Sigmoid colon (tissue), 4 donors: Measurements from ENCODE around the gene ZDHHC22.

ENCODE experiments used
- POLR2A ChIP-seq, 2 donors: fragments of 450-650 bp; IDR thresholded peaks; one replicate each; pipeline ENCODE4 v1.6.1; 2016; ENCODE audit warnings: antibody characterized with exemption in 2 of 2, mild to moderate bottlenecking in 2 of 2, moderate library complexity in 2 of 2
- POLR2AphosphoS5 ChIP-seq, 4 donors: sonication (generic); formaldehyde crosslinking; IDR thresholded peaks; one replicate each; pipeline ENCODE4 v1.6.1; 2017; ENCODE audit warnings: antibody characterized with exemption in 4 of 4
- TF ChIP-seq, protein P1 (sequence below), 4 experiments: fragments of 450-650 bp in 3 of 4; fragments of 200-600 bp in 1 of 4; IDR thresholded peaks; one replicate each; pipeline ENCODE4 v1.5.1; 2016 to 2019; ENCODE audit warnings: antibody characterized with exemption in 4 of 4, mild to moderate bottlenecking in 3 of 4, moderate library complexity in 2 of 4

- TF ChIP-seq, protein P1, sequence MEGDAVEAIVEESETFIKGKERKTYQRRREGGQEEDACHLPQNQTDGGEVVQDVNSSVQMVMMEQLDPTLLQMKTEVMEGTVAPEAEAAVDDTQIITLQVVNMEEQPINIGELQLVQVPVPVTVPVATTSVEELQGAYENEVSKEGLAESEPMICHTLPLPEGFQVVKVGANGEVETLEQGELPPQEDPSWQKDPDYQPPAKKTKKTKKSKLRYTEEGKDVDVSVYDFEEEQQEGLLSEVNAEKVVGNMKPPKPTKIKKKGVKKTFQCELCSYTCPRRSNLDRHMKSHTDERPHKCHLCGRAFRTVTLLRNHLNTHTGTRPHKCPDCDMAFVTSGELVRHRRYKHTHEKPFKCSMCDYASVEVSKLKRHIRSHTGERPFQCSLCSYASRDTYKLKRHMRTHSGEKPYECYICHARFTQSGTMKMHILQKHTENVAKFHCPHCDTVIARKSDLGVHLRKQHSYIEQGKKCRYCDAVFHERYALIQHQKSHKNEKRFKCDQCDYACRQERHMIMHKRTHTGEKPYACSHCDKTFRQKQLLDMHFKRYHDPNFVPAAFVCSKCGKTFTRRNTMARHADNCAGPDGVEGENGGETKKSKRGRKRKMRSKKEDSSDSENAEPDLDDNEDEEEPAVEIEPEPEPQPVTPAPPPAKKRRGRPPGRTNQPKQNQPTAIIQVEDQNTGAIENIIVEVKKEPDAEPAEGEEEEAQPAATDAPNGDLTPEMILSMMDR (IDR thresholded peaks at IDR 0.05) = no peak
- TF ChIP-seq POLR2AphosphoS5 (IDR thresholded peaks at IDR 0.05) (no peak), POLR2A (IDR thresholded peaks at IDR 0.05) (no peak)
Observed at GRCh38 chr14:77082356-77082755, 59.2 kb downstream of the ZDHHC22 start.
